Activated CD4-positive, alpha-beta T cell treated with anti-CD3 and anti-CD28 coated beads, Interleukin-10, Interleukin-2, amounts not matched to agents 100 ng/mL and 50 ng/mL, durations not matched to agents 16 hours and 8 hours (primary cell): ENCODE results near the gene MATN4.
"Not testable (repeated sequence)": the region's sequence is repeated elsewhere in the genome, so short reads cannot be mapped to it uniquely, and the experiment has no call there.

Source experiments
- DNase-seq: peaks from one replicate; pipeline ENCODE4 v3.0.0-alpha.2; 2020

Gene MATN4

GRCh38 chr20:45308117-45308778 is at the start of gene MATN4:
Gene MATN4, minus strand, starts transcription at chr20:45308299. Its CDS starts 2,717 bp downstream, at chr20:45305582.
- DNase-seq: no peak

- DNase-seq: peak; percentile 76
Measured at GRCh38 chr20:45355209-45356084, 47.3 kb upstream of the MATN4 start.

GRCh38 chr20:45354423-45355208 is 46.5 kb upstream of the MATN4 start:
- peak; percentile 47 for DNase-seq

- no peak for DNase-seq
Measured at GRCh38 chr20:45353746-45354145, 45.6 kb upstream of the MATN4 start.

GRCh38 chr20:45352729-45353128 is 44.6 kb upstream of the MATN4 start:
- no peak for DNase-seq

GRCh38 chr20:45350795-45351194 is 42.7 kb upstream of the MATN4 start:
- not testable (repeated sequence) for DNase-seq

GRCh38 chr20:45350217-45350616 is 42.1 kb upstream of the MATN4 start:
- no peak for DNase-seq

- DNase-seq: peak; percentile 74
Measured at GRCh38 chr20:45347936-45348778, 40.1 kb upstream of the MATN4 start, which contains the start of gene SDC4. Gene SDC4, minus strand, starts transcription at chr20:45348424. Its CDS starts 40 bp downstream, at chr20:45348384.

- no peak for DNase-seq
Measured at GRCh38 chr20:45347297-45347935, 39.3 kb upstream of the MATN4 start.

- peak; percentile 33 for DNase-seq
Measured at GRCh38 chr20:45346851-45347250, 38.8 kb upstream of the MATN4 start.

GRCh38 chr20:45346291-45346718 is 38.2 kb upstream of the MATN4 start:
- DNase-seq: peak; percentile 40

GRCh38 chr20:45345104-45345936 is 37.2 kb upstream of the MATN4 start:
- DNase-seq: no peak

- DNase-seq: peak; percentile 48
Measured at GRCh38 chr20:45344168-45344860, 36.2 kb upstream of the MATN4 start.

- no peak for DNase-seq
Measured at GRCh38 chr20:45343532-45344167, 35.6 kb upstream of the MATN4 start.

GRCh38 chr20:45342855-45343531 is 34.9 kb upstream of the MATN4 start:
- DNase-seq: no peak

GRCh38 chr20:45341939-45342854 is 34.1 kb upstream of the MATN4 start:
- no peak for DNase-seq

GRCh38 chr20:45341579-45341938 is 33.5 kb upstream of the MATN4 start:
- no peak for DNase-seq

GRCh38 chr20:45340951-45341350 is 32.9 kb upstream of the MATN4 start:
- no peak for DNase-seq
